Mucosa of rectum (tissue), 2 donors: ENCODE results near the gene PYROXD2.

ENCODE experiments used
- H3K27ac ChIP-seq, 2 donors: one replicate each; pipeline ENCODE4 v1.7.0; 2013; ENCODE audit warnings: inconsistent platforms in 2 of 2, low read depth in 2 of 2, low read length in 2 of 2
- H3K27me3 ChIP-seq, 2 donors: one replicate each; pipeline ENCODE4 v1.7.0; 2013; ENCODE audit warnings: low read length in 2 of 2; ENCODE audit not compliant: control insufficient read depth in 2 of 2, insufficient read depth in 2 of 2
- H3K36me3 ChIP-seq, 2 donors: one replicate each; pipeline ENCODE4 v1.7.0; 2013; ENCODE audit warnings: low read length in 2 of 2; ENCODE audit not compliant: control insufficient read depth in 2 of 2, insufficient read depth in 2 of 2
- H3K4me1 ChIP-seq, 2 donors: one replicate each; pipeline ENCODE4 v1.7.0; 2013; ENCODE audit warnings: low read length in 2 of 2, mild to moderate bottlenecking in 1 of 2; ENCODE audit not compliant: control insufficient read depth in 2 of 2, insufficient read depth in 2 of 2
- H3K4me3 ChIP-seq, 2 donors: one replicate each; pipeline ENCODE4 v1.7.0; 2013; ENCODE audit warnings: low read length in 2 of 2
- H3K9ac ChIP-seq, 2 donors: one replicate each; pipeline ENCODE4 v1.7.0; 2013; ENCODE audit warnings: low read length in 2 of 2, low read depth in 1 of 2, mild to moderate bottlenecking in 1 of 2
- H3K9me3 ChIP-seq, 2 donors: one replicate each; pipeline ENCODE4 v1.7.0; 2013; ENCODE audit warnings: low read length in 2 of 2; ENCODE audit not compliant: control insufficient read depth in 2 of 2
- donor health status: healthy.
- donor health status: Normal muscosa, but diverticular disease.

Gene PYROXD2

DNA sequence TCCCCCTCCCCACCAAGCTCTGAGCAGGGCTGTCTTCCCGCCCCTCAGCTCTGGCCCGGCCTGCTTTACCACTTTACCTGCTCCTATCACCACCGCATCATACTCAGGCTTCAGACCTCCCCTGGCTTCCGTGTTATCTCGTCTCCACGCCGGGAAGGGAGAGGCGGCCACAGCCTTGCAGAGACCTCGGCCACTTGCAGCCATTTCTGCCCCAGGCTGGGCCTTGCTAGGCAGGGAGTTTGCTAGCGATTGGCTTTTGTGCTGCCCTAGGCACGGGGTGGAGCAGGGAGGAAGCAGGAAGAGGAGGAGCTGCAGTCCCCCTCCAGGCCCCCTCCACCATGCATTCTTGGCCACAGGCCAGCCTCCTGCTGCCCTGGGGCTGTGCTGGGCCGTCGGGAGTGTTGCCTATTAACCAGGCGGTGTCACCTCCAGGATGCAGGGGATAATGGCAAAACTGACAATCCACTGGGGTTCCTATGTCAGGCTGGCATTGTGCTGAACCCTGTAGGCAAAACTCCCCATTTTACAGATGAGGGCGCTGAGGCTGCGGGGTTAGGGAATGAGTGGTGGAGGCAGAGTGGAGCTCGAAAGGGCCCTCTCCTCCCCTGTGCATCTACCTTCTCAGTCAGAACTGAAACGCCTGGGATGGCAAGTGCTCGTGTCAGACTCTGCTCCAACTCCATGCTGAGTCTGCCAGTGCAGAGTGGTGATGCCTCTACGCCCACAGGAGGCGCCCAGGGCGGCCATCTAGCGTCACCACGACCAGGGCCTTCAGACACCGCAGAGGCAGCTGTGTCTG is at the start of gene PYROXD2:
TSS of gene PYROXD2 (minus strand) at position 251 of the 799 bp plus-strand sequence. CDS start at position 204, 47 bp downstream.
- no peaks in the 10 kb centered on the region for H3K9me3 ChIP-seq
- no peaks in the 10 kb centered on the region for H3K27me3 ChIP-seq
- H3K4me1 ChIP-seq = peaks cover 14 to 17% of the 10 kb centered on the region in 2 donors
- peak within 1 kb of the TSS; percentile 63 to 75 for H3K9ac ChIP-seq
- peaks cover 21 to 38% of the 10 kb centered on the region in 2 donors for H3K36me3 ChIP-seq
- H3K27ac ChIP-seq = peak within 1 kb of the TSS; percentile 74 to 77
- H3K4me3 ChIP-seq = peak within 1 kb of the TSS; percentile 80 to 82

GRCh38 chr10:98463976-98464754 is 49.2 kb upstream of the PYROXD2 start:
- H3K4me1 ChIP-seq = peaks cover 4 to 9% of the 10 kb centered on the region in 2 donors
- H3K27me3 ChIP-seq = peaks cover 0 to 2% of the 10 kb centered on the region in 2 donors
- no peak overlapping the region for H3K9ac ChIP-seq
- H3K27ac ChIP-seq = no peak overlapping the region
- no peak overlapping the region for H3K4me3 ChIP-seq
- H3K9me3 ChIP-seq = no peaks in the 10 kb centered on the region
- H3K36me3 ChIP-seq = no peaks in the 10 kb centered on the region

DNA sequence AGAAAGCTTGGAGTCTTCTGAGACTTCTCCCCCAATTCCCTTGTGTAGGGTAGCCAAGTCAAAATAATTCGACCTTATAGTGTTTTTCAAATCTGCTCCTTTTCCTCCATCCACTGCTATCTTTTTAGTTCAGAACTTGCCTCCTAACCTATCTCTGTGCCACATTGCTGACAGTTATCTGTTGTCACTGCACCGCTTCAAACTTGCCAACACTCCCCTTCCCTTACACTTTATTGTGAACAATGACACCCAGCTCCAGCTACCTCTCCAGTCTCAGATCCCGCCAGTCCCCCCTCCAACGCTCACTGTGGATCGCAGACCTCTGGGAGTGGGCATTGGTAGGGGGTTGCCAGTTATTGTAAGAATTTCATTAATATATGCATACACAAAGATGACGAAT is 48.0 kb upstream of the PYROXD2 start:
- no peak overlapping the region for H3K4me3 ChIP-seq
- H3K27me3 ChIP-seq = peaks cover 0 to 2% of the 10 kb centered on the region in 2 donors
- no peaks in the 10 kb centered on the region for H3K36me3 ChIP-seq
- no peak overlapping the region for H3K27ac ChIP-seq
- H3K9ac ChIP-seq = no peak overlapping the region
- H3K9me3 ChIP-seq = no peaks in the 10 kb centered on the region
- peaks cover 3 to 9% of the 10 kb centered on the region in 2 donors for H3K4me1 ChIP-seq

- no peak overlapping the region for H3K4me3 ChIP-seq
- H3K4me1 ChIP-seq = peaks cover 3 to 9% of the 10 kb centered on the region in 2 donors
- H3K9ac ChIP-seq = no peak overlapping the region
- no peaks in the 10 kb centered on the region for H3K36me3 ChIP-seq
- no peaks in the 10 kb centered on the region for H3K9me3 ChIP-seq
- no peaks in the 10 kb centered on the region for H3K27me3 ChIP-seq
- H3K27ac ChIP-seq = no peak overlapping the region
Measured at GRCh38 chr10:98461500-98461842, 46.5 kb upstream of the PYROXD2 start.

DNA sequence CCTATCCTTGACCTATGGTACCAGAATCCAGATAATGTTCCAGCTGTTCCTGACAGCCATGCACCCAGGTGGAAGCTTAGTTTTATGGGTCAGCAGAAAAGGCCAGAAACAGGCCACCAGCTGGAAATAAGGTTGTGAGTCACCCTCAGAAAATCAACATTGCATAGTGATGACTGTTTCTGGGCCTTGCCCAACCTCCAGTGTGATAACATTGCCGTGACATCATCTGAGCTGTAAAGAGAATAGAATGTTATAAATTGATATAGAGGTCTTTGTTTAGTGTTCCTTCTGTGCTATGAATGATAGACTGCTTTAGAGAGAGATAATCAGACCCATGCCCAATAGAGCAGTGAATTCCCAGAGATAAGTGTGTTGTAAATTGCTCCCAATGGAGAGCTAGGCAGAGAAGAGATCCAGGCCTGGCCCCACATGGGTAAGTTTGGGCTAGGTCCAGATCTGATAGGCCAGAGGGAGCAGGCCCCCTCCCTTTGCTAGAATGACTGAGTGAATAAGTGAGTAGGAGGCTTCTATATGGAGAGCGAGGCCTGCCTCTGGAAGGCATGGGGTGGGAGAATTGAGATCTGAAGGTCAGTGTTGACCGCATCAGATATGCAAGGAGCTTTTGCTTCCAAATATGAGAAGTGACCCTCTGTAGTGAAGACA is 46.0 kb upstream of the PYROXD2 start:
- Histone ChIP-seq H3K27me3 (no peaks in the 10 kb centered on the region), H3K36me3 (no peaks in the 10 kb centered on the region), H3K4me1 (peaks cover 3 to 9% of the 10 kb centered on the region in 2 donors), H3K4me3 (no peak overlapping the region), H3K9me3 (no peaks in the 10 kb centered on the region), H3K27ac (peak overlapping the region; percentile 28 to 48), H3K9ac (no peak overlapping the region)

DNA sequence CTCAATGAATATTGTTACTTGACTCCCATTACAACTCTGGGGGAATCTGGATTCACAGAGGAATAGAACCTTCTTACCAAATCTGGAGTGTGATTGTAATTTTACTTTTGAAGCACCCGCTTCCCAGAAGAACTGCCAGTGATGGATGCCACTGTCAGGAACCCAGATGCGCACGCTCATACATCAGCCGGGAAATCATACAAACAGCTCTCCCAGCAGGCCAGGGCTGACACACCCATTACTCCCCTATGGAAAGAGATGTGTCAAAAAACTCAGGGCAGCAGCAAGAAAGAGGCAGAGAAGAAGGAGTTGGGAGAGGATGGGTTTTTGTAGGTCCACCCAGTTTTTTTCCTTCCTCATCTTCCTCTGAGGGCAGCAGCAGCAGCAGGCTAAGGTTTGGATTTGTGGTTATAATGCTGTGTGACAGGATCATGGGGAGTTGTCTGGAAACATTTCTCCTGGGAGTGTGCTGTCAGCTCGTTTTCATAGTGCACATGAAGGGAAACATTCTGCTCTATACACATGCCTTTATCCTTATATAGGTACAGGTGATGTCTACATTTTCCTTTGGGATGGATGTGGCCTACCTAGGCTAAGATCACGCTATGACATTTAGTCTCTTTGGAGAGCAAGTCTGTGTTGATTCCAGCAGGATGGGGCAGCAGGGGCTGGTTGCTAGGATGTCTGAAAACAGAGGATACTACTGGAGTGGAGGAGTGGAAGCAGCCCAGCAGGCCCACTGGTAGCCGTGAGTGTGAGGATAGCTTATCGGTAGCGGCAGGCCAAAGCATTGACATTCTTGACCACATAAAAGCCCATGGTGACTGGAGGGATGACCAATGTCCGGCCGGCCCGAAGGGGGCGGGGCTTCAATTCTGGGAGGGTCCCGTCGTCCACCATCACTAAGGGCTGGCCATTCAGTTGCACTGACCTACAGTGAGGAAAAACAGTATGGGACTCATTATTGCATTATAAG is 44.1 kb upstream of the PYROXD2 start:
- Histone ChIP-seq H3K9me3 (no peaks in the 10 kb centered on the region), H3K27me3 (no peaks in the 10 kb centered on the region), H3K36me3 (no peaks in the 10 kb centered on the region), H3K4me1 (peaks cover 3 to 9% of the 10 kb centered on the region in 2 donors), H3K9ac (no peak overlapping the region), H3K4me3 (no peak overlapping the region), H3K27ac (no peak overlapping the region)

DNA sequence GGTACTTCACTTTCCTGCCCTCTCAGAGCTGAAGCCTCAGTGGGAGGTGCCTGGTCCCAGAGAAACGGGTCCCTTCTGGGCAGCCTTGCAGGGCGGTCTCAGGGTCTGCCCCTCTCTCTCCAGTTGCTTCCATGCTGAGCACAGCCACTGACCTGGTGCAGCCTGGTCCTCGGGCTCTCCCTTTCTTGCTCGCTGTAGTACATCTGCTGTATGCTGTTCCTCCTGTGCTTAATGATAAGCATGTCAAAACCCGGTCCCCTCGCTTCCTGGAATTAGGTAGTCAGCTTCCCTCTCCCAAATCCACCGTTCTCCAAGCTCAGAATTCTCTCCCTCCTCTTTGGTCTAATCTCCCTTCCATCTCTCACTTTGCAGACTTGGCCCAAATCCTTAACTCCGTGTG is 42.7 kb upstream of the PYROXD2 start:
- H3K27ac ChIP-seq = no peak overlapping the region
- H3K9ac ChIP-seq = no peak overlapping the region
- no peaks in the 10 kb centered on the region for H3K9me3 ChIP-seq
- peaks cover 3 to 9% of the 10 kb centered on the region in 2 donors for H3K4me1 ChIP-seq
- H3K36me3 ChIP-seq = no peaks in the 10 kb centered on the region
- no peak overlapping the region for H3K4me3 ChIP-seq
- no peaks in the 10 kb centered on the region for H3K27me3 ChIP-seq

DNA sequence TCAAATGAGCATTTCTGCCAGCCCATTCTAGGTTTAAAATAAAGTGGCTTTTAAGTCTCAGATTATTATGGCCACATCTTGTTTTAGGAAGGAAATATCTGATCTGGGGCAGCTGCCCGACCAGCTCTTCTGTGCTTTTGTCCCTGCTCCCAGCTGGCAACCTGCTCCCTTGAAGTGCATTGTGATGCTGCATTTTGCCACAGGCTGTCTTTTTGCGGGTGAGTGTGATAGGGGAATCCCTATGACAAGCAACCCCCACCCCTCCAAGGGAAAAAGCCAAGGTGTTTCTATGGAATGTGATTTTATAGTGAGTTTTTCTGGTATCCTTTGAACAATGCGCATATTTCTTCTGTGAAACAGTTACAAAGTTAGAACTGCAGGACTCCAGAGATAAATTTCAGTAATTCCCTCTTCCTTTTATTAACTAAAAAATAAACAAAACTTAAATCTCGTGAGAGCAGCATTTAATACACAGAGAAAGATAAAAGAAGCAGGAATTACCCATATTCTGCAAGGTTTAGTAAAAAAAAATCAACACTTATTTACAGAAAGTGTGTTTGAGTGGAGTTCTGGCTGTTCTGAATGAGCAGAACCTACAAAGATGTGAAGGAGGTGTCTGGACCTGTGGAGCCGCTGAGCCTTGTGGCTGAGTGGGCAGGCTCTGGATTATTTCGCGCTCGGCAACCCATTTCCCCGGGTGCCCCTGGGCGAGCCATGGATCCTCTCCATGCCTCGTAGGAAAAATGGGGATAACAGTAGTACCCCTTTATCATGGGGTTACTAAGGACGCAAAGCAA is 41.9 kb upstream of the PYROXD2 start:
- Histone ChIP-seq H3K9ac (no peak overlapping the region), H3K4me1 (peaks cover 3 to 9% of the 10 kb centered on the region in 2 donors), H3K4me3 (no peak overlapping the region), H3K36me3 (no peaks in the 10 kb centered on the region), H3K27me3 (no peaks in the 10 kb centered on the region), H3K9me3 (no peaks in the 10 kb centered on the region), H3K27ac (no peak overlapping the region)

DNA sequence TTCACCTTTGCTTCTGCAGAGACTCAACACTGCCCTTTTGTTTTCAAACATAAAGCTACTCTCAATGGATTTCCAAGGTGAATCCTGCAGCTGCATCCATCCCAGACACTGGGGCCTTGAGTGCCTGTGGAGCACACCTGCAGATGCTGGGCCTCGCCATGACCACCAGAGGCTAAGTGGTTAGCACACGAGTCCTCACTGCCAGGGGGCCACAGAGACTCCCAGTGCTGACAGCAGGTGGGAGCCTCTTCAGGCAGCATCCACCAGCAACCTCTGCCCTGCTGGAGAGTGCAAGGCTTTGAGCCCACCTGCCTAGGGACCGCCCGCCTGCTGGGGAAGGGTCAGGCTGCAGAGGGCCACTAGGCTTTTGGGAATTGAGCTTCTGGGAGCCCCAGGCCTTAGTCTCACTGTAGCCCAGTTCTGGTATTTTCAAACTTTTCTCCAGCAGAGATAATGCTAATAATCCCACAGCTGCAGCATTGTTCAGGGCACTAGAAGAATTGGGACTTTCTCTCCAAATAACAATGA is 41.1 kb upstream of the PYROXD2 start:
- Histone ChIP-seq H3K4me1 (peaks cover 3 to 7% of the 10 kb centered on the region in 2 donors), H3K27ac (no peak overlapping the region), H3K36me3 (no peaks in the 10 kb centered on the region), H3K9ac (no peak overlapping the region), H3K27me3 (no peaks in the 10 kb centered on the region), H3K9me3 (no peaks in the 10 kb centered on the region), H3K4me3 (no peak overlapping the region)
